NCI-H1417 (cell line): ENCODE results near the gene RPS15.
"Not testable (repeated sequence)": the region's sequence is repeated elsewhere in the genome, so short reads cannot be mapped to it uniquely, and the experiment has no call there.

Experiments used
- DNase-seq, 3 experiments: peaks; one replicate each; lab custom pipeline; 2025; lab: John Stamatoyannopoulos, UW

RPS15 gene

DNA sequence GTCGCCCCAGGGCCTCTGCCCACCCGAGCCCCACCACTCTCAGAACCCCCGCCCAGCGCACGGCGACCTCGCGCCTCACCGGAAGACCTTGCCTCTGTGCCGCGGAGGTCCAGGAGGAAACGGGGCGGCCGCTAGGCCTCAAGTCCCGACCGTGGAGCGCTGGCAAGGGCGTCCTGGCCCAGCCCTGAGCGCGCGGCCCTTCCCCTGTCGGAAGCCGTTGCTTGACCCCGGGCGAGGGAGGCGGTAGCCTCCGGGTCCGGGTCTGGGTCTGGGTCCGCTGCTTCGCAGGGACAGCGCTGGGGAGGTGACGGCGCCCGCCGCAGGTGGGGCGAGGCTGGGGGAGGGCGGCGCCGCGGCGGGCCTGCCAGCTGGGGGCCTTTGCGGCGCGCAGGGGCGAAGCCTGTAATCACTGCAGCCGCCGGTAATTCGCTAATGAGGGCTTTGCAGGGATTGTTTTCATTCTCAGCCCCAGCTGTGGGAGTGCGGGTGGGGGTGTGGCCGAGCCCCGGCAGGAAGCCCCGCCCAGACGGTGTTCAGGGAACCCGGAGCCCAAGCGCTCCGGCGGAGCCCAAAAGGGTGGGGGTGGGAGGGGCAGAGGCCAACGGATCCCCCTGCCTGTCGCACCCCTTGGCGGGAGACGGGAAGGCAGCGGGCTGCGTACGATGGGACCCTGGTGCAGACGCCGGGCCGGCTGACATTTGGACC is 32.3 kb downstream of the RPS15 start:
- peak; percentile 57 to 94 (median 90) for DNase-seq

DNA sequence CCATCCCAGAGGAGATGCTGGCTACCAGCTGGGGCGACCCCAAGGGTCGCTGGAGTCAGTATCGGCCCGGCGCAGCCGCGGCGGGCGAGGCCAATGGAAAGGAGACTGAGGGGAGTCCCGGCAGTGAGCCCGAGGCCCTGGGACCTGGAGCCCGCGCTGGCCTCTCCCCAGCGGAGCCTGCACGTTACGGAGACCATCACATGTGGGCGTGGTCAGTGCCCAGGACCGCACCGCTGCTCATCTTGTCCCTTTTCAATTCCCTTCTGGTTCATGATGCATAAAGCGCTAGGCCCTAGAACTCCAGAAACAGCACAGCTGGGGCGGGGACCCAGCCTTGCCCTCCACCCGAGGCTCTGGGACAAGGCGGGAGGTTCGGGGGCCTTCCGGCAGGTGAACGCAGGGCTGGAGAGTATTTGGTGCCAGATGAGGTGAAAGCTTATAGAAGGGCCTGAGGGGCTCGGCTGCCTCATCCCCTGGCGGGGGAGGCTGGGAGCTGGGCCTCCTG is 32.9 kb downstream of the RPS15 start:
- peak; percentile 38 to 69 (median 65) for DNase-seq

DNA sequence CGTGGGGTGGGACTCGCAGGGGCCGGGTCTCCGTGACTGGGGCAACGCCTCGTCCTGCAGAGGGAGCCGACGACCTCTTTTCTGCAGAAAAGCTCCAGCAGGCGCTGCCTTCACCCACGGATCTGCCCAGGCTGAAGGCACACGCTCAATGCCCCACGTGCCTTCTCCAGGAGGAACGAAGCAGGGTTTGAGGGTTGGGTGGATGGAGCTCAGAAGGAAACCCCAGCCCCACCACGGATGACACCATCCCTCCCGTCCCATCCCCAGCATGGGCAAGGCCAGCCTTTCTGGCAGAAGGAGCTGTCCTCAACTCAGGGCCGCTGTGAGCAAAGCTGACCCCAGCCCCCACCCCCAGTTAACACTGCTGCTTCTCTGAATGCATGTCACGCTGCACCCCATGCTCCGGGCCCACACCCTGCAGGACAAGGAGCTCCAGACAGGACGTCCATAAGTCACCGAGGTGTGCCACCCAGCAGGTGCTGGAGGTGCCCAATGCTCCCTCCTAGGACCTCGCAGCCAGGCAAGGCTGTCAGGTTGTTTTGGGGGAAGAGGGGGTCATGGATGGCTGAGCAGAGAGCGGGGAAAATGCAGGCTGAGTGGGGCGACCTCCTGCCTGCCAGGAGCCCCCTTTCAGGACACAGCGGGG is 33.4 kb downstream of the RPS15 start:
- DNase-seq: no peak

DNA sequence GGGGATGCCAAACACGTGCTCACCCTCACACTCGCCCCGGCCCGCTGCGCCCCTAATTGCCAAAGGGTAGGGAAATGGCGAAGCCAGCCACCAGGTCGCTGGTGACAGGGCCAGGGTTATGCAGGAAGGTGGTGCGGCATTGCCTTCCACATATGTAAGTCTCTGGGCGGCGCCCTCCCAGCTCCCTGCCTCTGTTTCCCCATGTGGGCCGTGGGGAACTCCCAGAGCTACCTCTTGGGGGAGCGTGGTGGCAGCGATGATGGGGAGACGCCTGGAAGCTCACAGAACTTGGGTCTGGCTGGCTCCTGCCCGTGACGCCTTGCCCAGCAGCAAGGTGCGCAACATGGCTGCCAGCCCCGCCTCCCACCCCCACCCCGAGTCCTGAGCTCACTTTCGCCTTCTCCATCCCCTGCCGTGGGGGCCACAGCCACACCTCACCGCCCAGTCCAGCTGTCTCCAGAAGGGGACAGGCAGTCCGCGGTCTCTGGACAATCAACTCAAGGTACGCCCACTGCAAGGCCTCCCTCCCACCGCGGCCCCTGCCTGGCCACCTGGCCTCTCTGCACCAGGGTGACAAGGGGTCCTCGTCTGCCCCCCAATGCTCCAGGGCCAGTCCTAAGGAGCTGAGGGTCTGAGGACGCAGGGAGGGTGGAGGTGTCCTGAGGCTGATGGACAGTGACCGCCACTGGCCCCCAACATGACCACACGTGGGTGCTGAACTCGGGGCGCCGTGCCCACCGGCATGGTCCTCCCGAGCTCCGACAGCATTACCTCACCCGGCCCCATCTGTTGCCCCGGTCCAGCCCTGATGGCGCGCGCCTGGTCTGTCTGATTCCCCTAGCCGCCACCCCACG is 34.3 kb downstream of the RPS15 start:
- DNase-seq: no peak

DNA sequence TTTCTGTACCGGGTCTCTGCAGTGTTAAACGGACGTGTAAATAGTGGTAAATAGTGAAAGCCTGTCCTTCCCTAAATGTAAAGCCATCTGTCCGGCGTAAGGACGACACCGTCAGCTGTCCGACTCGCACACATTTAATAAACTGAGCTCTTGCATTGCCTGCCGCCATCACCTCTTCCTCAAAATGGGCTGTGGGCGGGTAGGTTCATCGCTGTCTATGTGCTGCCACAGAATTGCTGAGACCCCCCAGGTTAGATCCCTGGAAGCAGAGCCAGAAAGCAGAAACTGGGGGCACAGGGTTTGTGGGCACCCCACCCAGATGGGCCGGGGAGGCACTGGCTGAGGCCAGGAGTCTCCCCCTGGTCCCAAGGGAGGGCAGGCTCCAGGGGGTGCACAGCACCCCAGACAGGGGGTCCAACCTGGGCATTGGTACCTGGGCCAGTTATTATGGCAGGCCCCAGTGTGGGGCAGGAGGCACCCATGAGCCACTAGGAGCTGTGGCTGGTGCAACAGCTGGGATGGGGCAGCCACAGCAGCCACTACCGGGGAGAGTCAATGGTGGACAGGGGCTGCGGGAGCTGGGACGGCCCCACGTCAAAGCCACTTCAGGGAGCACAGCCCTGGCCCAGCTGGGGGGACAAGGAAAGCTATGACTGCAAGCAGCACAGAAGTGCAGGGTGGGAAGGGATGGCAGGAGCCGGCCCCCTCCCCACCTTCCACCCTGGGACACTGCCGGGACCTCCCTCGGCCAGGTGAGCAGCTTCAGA is 35.1 kb downstream of the RPS15 start:
- no peak for DNase-seq

DNA sequence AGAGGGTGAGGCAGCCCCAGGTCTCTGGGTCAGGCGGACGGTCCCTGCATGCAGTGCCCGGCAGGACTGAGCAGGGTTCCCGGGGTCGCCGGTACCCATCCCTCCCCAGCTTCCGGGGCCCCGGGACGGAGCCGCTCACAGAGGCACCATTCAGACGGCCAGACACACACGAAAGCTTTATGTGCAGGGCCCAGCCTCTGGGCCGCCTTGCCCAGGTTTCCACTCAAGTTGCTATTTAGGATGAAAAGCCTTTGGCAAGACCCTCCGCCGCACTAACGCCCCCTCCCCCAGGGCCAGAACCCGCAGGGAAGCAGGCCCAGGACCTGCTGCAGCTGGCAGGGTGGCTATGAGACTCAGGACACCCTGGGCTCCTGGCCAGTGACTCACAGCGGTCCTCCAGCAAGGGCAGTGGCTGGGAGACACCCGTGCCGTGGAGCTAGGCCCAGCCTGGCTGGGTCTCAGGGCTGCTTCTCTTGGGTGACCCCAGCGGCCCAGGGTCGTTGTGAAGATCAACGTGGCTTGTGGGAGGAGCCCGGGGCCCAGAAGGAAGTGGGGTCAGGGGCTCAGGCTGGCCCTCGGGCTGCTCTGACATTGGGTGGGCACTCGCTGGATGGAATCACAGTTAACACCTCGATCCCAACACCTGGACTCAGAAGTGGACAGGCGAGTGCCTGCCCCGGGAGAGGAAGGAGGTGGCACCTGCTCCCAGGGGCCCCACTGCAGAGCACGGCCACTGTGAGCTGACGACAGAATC is 36.0 kb downstream of the RPS15 start:
- DNase-seq: no peak

DNA sequence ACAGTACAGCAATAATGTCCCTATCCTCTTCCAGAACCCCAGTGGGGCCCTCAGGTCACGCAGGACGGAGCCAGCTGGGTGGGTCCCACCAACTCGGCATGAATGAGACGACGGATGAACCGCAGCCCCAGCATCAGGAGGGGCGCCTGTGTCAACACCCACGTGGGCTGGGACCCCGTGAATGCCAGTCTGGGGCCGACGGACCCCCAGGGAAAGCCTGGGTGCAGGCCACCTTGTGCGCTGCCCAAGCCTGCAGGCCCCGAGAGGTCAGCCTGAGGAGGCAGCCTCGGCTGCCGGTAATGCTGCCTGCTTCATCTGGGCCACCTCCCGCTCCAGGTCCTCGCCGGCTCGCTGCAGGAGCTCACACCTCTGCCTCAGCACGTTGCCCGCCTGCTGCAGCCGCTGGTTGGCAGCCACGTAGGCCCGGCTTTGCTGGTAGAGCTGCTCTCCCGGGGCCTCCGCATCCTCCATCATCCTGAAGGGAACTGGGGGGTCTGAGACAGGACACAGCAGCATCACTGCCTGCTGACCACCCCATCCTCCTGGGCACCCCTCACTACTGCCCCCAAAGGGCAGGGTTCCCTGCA is 36.7 kb downstream of the RPS15 start:
- no peak for DNase-seq

DNA sequence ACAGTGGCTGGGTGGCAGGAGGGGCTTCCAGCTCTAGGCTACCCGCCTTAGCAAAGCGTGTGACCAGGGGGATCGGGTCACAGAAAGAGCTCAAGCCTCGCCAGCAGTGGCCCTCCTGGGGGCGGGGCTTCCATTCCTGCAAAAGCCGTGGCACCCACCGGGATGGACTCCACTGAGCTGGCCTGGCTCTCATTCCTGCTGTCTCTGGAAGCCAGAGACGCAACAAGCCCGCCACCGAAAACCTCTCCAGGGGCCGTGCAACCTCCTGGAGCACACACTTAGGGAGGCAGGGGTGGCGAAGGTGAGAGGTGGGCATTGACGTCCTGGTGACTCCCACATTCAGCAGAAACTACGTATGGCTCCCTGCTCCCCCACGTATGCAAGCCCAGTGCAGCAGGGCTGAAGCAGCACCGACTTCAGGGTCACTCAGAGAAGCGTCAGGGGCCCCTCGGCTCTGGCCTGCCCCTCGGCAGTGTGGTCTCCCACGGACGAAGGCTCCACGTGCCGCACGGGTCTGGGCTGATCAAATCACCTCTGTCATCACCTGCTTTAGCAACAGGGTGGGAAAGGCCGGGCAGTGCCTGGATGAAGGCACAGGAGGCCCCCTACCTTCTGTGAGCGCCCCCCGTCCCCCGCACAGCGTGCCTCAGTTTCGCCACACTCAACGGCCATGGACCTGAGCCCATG is 37.7 kb downstream of the RPS15 start:
- no peak for DNase-seq

DNA sequence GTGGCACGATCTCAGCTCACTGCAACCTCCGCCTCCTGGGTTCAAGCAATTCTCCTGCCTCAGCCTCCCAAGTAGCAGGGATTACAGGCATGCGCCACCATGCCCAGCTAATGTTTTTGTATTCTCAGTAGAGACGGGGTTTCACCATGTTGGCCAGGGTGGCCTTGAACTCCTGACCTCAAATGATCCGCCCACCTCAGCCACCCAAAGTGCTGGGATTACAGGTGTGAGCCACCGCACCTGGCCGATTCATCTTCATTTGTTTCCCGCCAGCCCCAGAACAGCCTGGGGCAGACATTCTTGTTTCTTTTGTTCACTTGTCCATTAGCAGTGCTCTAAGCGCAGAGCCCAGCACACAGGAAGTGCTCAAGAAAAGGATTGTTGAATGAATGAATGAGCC is 38.9 kb downstream of the RPS15 start:
- not testable (repeated sequence) for DNase-seq

DNA sequence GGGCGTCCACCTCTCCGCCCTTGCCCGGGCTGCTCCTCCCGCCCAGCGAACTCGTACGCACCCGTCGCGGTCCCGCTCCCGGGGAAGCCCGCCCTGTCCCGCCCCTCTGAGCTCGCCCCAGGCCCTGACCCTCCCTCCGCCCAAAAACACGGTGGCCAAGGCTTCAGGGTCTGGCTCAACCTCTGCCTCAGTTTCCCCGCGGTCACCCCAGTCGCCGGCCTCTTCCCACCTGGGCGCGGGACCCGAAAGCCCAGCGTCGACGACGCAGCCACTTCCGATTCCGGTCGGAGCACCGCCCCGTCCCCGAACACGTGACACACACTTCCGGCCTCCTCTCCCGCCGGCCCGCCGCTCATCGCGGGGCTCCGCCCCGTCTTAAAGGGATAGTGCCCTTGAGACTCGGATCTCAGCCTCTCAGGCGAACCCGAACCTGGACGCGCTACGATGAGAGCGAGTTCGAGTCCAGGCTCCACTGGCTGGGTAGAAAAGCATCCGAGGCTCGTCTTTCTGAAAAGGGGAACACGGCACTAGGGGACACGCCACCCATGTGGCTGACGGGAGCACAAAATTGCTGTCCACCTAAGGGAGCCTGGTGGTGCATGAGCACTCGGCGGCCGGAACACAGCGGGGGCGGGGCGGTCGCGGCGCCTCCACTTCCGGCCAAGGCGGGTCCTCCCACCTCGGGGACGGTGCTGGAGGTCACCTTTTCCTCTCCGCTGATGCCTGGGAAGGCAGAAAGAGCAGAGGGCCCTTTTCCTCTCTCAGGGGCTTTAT is 40.9 kb downstream of the RPS15 start, which contains the start of gene C19orf25:
Gene C19orf25 (minus strand): TSS at position 282 of the 774 bp plus-strand sequence. CDS start 312 bp downstream, outside the sequence.
- DNase-seq: peak; percentile 93 to 97 (median 97)

DNA sequence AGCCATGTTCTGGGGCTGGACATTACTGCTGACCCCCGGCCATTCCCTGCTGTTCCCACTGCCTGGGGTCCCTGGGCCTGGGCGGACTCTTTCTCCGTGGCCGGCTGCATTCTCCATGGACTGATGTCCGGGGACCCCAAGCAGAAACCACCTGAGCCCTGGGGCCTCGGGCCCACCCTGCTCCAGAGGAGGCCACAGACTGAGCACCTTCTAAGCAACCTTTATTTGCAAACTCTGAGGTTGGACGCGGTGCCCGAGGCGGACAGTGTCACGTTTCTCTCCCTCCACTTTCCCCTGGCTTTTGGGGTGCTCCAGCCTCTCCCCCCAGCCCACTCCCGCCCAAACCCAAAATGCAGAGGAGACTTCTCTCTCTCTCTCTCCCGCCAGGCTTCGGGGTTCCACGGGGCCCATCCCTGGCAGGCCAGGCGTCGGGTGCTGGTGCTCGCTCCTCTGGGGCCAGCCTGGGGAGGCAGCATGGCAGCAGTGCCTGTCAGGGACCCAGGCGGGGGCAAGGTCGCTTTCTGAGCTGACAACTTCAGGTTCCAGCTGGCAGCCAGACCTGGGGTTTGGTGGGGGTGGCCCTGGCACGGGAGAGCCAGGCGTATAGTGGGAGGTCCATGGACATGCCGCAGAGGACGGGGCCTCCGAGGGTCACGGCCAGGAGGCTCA is 43.2 kb downstream of the RPS15 start:
- DNase-seq: no peak

DNA sequence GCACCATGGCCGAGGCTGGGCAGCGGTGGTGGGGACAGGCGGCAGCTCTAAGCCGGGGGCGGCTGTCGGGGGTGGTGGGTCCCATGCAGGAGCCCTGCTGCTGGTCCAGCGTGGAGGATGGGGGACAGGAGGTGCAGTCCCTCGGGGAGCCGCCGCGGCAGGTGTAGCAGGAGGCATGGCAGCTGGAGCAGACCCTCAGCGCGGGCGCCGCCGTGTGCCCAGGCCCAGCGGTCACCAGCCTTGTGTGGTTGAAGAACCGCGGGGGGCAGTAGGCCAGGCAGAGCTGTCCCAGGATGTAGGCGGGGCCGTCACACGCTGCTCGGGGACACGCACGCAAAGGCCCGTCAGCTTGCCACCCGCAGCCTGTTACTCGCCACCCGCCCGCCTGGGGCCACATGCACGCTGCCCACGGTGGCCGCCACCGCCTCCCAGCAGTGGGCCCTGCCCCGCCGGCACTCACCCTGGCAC is 43.7 kb downstream of the RPS15 start:
- no peak for DNase-seq

DNA sequence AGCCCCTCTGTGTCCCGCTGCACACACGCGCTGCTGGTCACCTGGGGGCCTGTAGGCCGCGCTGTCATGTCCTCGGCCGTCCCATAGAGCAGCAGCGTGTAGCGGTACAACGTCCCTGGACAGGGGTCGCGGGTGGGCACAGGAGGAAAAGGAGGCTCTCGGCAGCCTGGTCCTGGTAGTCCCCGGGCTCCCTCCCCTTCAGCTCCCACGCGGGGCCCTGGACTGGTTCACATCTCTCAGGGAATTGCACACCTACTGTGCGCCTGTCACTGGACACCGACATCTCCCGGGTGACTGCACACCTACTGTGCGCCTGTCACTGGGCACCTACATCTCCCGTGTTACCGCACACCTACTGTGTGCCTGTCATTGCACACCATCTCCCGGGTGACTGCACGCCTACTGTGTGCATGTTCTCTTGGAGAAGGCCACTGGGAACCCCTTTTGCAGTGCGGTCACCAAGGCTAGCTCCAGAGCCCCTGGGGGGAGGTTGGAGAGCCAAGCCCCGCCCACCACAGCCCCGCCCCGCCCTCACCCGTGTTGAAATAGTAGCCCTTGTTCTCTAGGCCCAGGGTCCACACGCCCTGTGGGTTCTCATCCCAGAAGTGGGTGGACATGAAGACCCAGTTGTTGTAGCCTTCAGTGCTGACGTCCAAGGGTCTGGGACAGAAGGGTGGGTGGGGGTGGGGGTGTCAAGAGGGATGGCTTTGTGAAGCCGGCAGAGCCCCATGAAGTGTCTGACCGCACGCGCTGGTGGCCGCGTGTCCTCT is 44.4 kb downstream of the RPS15 start:
- DNase-seq: no peak

DNA sequence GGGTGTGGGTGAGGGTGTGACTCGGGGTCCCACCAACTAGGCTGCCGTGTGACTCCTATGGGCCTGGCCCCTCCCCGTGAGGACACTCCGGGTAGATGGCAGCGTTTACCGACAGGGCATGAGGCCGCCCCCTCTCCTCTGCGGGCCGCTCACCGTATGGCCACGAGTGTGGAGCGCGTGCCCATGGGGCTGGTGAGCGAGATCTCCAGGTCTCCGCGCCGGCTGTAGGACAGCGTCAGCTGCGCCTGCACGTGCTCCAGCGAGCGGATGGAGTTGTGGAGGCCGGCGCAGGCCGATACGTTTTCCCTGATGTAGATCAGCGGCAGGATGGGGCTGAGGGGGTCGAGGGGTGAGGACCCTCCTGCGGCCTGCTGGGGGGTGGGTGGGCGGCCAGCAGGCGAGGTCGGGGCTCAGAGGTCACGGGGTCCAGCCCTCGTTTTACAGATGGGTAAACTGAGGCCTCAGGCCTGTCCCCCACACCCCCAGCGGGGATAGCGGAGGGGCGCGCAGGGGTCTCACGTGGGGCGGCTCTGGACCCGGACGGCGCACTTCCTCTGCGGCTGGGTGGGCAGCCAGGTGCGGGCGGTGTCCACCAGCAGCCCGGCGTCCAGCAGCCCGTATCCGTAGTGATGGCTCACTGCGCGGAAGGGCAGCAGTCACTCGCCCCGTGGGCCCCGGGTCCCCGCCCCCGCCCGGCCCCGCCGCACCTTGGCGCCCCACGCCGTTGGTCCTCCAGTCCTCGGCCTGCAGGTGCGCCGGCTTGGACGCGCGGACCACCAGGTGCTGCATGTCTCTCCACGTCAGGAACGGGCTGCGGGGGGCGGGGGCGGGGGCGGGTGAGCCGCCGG is 45.2 kb downstream of the RPS15 start:
- no peak for DNase-seq

DNA sequence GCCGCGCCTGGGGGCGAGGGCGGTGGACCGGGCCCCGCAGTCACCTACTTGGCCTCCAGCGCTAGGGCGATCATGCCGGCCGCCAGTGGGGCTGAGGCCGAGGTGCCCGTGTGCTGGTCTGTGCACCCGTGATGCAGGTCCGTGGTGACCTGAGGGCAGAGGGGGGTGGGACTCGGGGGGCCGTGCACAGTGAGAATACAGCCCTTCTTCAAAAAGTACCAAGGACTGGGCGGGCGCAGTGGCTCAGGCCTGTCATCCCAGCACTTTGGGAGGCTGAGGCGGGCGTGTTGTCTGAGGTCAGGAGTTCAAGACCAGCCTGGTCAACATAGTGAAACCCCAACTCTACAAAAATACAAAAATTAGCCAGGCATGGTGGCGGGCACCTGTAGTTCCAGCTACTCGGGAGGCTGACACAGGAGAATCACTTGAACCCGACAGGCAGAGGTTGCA is 45.8 kb downstream of the RPS15 start:
- no peak for DNase-seq

DNA sequence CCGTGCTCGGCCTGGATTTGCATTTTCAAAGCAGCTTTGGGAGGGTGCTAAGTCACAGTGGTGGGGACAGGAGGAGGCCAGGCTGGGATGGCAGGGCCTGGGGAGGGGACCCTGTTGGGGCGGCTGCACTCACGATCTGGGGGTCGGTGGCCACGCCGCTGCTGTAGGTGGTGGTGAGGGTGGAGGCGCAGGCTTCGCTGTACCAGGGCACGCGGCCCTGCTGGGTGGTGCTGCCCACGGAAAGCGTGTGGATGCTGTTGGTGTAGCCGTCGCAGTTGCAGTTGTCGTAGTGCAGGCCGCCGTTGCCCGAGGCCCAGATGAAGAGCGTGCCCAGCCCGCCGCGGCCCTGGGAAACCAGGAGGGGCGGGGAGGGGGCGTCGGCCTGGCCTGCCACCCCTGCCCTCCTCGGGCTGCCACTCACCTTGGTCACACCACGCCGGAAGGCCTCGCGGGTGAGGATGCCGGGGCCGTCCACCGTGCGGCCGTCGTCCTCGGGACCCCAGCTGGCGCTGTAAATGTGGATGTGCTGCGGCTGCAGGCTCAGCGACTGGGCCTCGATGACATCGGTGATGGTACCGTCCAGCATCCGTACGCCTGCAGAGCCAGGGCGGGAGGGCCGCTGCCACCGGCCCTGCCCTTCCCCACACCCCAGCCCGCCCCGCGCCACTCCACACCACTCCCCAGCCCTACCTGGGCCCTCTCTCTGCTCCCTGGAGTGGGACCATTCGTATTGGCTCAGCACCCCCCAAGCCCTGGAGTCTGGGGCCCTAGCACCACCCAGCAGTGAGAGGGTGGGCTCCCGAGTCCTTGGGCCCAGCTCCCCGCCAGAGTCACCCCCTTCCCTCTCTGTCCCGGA is 48.8 kb downstream of the RPS15 start:
- no peak for DNase-seq
